Right lobe of liver (tissue), 4 donors: ENCODE measurements around the gene PDE6H.

Experiments
- CTCF ChIP-seq, 4 donors: fragments of 200-600 bp in 3 of 4; fragments of 450-650 bp in 1 of 4; IDR thresholded peaks; one replicate each; pipeline versions ENCODE4 v1.5.1 to v1.8.0; 2016 to 2022; ENCODE audit warnings: antibody characterized with exemption in 4 of 4, mild to moderate bottlenecking in 2 of 4
- POLR2A ChIP-seq: fragments of 450-650 bp; IDR thresholded peaks from one replicate; pipeline ENCODE4 v1.6.1; 2017; ENCODE audit warnings: antibody characterized with exemption, mild to moderate bottlenecking
- donor health status: DM: no; HTN: no; CAD: no.
- donor health status: DM: no; HTN: no; CAD: no.
- donor health status: DM: no; HTN: yes; CAD: no.

- TF ChIP-seq POLR2A, result no peak
- TF ChIP-seq CTCF (IDR thresholded peaks at IDR 0.05), result no peak
Observed at GRCh38 chr12:14923944-14924343, 48.9 kb upstream of the PDE6H start.
